Stimulated activated CD8-positive, alpha-beta memory T cell treated with anti-CD3 and anti-CD28 coated beads, Interleukin-15, amount 100 ng/mL, for 24 hours (primary cell): ENCODE data around the gene FFAR3.

Experiments used
- DNase-seq: peaks from one replicate; pipeline ENCODE4 v3.0.0-alpha.2; 2020; ENCODE audit warnings: low read depth

FFAR3 gene

GRCh38 chr19:35357867-35358573 is at the start of gene FFAR3:
Gene FFAR3, plus strand, starts transcription at chr19:35358460. Its CDS starts 431 bp downstream, at chr19:35358891.
- no peak for DNase-seq

GRCh38 chr19:35308910-35309309 is 49.4 kb upstream of the FFAR3 start:
- no peak for DNase-seq

- no peak for DNase-seq
These were observed 48.6 kb upstream of the FFAR3 start for GRCh38 chr19:35309481-35310279.

GRCh38 chr19:35310331-35310730 is 47.9 kb upstream of the FFAR3 start:
- no peak for DNase-seq

GRCh38 chr19:35310811-35311465 is 47.3 kb upstream of the FFAR3 start:
- no peak for DNase-seq

- no peak for DNase-seq
These were observed 46.2 kb upstream of the FFAR3 start for GRCh38 chr19:35311901-35312665.

- DNase-seq, result no peak
These were observed 44.7 kb upstream of the FFAR3 start for GRCh38 chr19:35313587-35313986.

GRCh38 chr19:35314031-35314430 is 44.2 kb upstream of the FFAR3 start:
- no peak for DNase-seq

GRCh38 chr19:35314858-35315470 is 43.3 kb upstream of the FFAR3 start:
- no peak for DNase-seq

- no peak for DNase-seq
These were observed 42.4 kb upstream of the FFAR3 start for GRCh38 chr19:35315883-35316282.

GRCh38 chr19:35316560-35316959 is 41.7 kb upstream of the FFAR3 start:
- no peak for DNase-seq

GRCh38 chr19:35317464-35318043 is 40.7 kb upstream of the FFAR3 start:
- no peak for DNase-seq

GRCh38 chr19:35318679-35319448 is 39.4 kb upstream of the FFAR3 start:
- DNase-seq, result no peak

- DNase-seq, result no peak
These were observed 38.1 kb upstream of the FFAR3 start for GRCh38 chr19:35320065-35320713.

- no peak for DNase-seq
These were observed 37.0 kb upstream of the FFAR3 start for GRCh38 chr19:35321291-35321690.

- no peak for DNase-seq
These were observed 36.2 kb upstream of the FFAR3 start for GRCh38 chr19:35322014-35322413.

GRCh38 chr19:35327642-35328041 is 30.6 kb upstream of the FFAR3 start:
- DNase-seq, result no peak

GRCh38 chr19:35328851-35329285 is 29.4 kb upstream of the FFAR3 start, which contains the start of gene CD22:
Gene CD22, plus strand, starts transcription at chr19:35329187. Its CDS starts 2,854 bp downstream, at chr19:35332041.
- DNase-seq, result no peak

GRCh38 chr19:35329323-35329722 is 28.9 kb upstream of the FFAR3 start:
- DNase-seq, result no peak

- no peak for DNase-seq
These were observed 27.8 kb upstream of the FFAR3 start for GRCh38 chr19:35330475-35330874.
